K562 (cell line): ENCODE results near the gene MMP11.

ENCODE experiments used
- EZH2 ChIP-seq: IDR thresholded peaks from 2 replicates; pipeline ENCODE4 v1.6.1; 2012; ENCODE audit warnings: low read depth, mild to moderate bottlenecking, inconsistent platforms, low read length, borderline replicate concordance
- MCM7 ChIP-seq, 2 experiments: fragments of 450-650 bp; IDR thresholded peaks; 2 replicates each; pipeline ENCODE4 v1.6.1; 2016 to 2018
- RNF2 ChIP-seq: sonication (generic); IDR thresholded peaks from 2 replicates; pipeline ENCODE4 v1.6.1; 2016
- TARDBP ChIP-seq: fragments of 450-650 bp; IDR thresholded peaks from 2 replicates; pipeline ENCODE4 v1.6.1; 2016
- ZNF133 ChIP-seq: fragments of 250-450 bp; sonication (Bioruptor Pico); IDR thresholded peaks from 2 replicates; pipeline ENCODE4 v1.4.0; 2020; ENCODE audit warnings: mild to moderate bottlenecking
- ZNF354B ChIP-seq: fragments of 250-450 bp; sonication (Bioruptor Pico); IDR thresholded peaks from 2 replicates; pipeline ENCODE4 v1.4.0; 2020
- ZNF76 ChIP-seq: fragments of 250-450 bp; sonication (Bioruptor Pico); IDR thresholded peaks from 2 replicates; pipeline ENCODE4 v1.4.0; 2020; ENCODE audit warnings: mild to moderate bottlenecking, moderate library complexity, borderline replicate concordance
- TF ChIP-seq, protein P1 (sequence below): sonication (generic); formaldehyde crosslinking; IDR thresholded peaks from 2 replicates; pipeline ENCODE4 v1.8.1; 2022; ENCODE audit warnings: missing genetic modification reagents

GRCh38 chr22:23806837-23807236, 34.2 kb downstream of the MMP11 start:
- no peak for TF ChIP-seq TARDBP
- TF ChIP-seq, protein P1, sequence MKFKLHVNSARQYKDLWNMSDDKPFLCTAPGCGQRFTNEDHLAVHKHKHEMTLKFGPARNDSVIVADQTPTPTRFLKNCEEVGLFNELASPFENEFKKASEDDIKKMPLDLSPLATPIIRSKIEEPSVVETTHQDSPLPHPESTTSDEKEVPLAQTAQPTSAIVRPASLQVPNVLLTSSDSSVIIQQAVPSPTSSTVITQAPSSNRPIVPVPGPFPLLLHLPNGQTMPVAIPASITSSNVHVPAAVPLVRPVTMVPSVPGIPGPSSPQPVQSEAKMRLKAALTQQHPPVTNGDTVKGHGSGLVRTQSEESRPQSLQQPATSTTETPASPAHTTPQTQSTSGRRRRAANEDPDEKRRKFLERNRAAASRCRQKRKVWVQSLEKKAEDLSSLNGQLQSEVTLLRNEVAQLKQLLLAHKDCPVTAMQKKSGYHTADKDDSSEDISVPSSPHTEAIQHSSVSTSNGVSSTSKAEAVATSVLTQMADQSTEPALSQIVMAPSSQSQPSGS (CRISPR knock-in tag): no peak
- no peak for TF ChIP-seq RNF2
- TF ChIP-seq ZNF76 (CRISPR knock-in tag): no peak
- TF ChIP-seq ZNF133: no peak
- TF ChIP-seq EZH2: no peak
- TF ChIP-seq MCM7 (IDR thresholded peaks at IDR 0.05): no peak
- TF ChIP-seq ZNF354B (CRISPR knock-in tag): no peak
